Measurements from ENCODE around the gene PAPLN.
A peak's percentile ranks its signal among the peaks of the same experiment; 100 is the strongest.

Gene PAPLN

DNA sequence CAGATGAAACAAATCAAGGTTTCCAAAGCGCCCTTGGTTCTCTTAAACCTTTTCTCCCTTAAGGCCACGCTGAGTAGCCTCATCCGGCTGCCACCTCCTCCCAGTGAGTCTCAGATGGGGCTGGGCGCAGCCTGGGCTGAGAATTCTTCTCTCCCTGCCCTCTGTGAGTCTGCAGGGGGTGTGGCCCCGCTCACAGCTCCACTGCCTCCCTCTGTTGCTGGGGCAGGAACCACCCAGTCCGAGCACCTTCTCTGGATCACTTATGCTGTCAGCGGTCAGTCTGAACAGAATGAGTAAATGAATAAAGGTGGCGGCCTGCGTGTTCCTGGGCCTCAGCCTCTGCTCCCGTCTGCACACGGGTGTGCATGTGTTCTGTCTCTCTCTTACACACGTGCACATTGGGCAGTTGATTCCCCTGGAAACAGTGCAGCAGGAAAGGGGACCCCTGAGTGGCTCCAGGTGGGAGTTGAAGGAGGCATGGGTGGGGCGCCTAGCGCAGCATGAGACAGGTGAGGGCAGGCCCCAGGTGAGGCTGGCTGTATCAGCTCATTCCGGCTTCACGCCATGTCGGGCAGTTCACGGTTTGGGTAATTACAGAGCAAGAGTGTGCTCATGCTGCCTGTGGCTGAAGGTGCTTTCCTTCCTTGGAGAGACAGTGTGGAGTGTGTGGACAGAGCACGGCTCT, 4.3 kb downstream of the PAPLN start:
- DNase-seq, result no peak
- intact Hi-C loops (cut with DNase I), result no loop called here

DNA sequence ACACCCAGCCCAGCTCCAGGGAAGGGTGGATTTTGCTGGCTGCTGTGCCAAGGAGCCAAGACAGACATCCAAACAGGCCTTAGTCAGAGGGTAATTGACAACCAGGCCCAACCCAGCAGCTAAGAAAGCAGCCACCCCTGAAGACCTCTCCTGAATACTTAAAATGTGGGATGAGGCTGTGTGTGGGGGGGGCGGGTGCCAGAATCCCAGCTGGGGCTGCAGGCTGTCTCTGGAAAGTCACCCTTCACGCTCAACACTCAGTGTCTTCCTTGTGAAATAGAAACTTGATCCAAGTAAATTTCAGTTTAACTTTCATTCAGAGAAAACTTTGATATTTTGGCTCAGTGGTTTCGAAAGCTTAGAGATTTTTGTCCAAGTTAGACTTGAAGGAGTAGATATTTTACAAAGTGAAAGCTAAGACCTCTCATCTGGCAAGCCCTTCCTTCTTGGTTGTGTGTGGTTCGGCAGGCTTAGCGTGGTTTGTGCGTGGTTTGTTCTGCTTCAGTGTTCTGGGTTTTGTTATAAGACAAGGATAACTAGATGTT, 5.1 kb downstream of the PAPLN start:
- intact Hi-C loops (cut with DNase I), result no loop called here
- DNase-seq, result peak in 19 of 42 donors; percentile 8 to 69 (median 43)

DNA sequence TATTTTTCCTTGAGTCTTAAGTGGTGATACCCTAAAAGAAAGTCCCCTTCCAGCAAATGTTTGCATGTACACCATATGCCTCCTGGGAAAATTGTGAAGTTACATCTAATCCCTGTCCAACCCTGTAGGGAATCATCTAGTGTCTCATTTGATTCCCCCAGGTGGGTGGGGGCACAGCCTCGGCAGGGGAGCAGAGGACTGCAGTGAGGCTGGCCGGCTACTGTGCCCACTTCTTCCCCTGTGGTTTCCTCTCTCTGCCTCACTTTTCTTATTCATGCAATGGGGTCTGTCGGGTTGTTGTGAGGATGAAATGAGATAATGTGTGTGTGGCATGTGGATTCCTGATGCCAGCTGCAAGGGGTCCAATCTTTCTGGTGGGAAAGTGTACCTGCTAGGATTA, 6.0 kb downstream of the PAPLN start:
- DNase-seq, result no peak
- intact Hi-C loops (cut with DNase I), result no loop called here

GRCh38 chr14:73243748-73244147, 6.4 kb downstream of the PAPLN start:
- intact Hi-C loops (cut with DNase I), result no loop called here
- no peak for DNase-seq

GRCh38 chr14:73244541-73245290, 7.4 kb downstream of the PAPLN start:
- DNase-seq, result no peak
- intact Hi-C loops (cut with DNase I), result no loop called here

DNA sequence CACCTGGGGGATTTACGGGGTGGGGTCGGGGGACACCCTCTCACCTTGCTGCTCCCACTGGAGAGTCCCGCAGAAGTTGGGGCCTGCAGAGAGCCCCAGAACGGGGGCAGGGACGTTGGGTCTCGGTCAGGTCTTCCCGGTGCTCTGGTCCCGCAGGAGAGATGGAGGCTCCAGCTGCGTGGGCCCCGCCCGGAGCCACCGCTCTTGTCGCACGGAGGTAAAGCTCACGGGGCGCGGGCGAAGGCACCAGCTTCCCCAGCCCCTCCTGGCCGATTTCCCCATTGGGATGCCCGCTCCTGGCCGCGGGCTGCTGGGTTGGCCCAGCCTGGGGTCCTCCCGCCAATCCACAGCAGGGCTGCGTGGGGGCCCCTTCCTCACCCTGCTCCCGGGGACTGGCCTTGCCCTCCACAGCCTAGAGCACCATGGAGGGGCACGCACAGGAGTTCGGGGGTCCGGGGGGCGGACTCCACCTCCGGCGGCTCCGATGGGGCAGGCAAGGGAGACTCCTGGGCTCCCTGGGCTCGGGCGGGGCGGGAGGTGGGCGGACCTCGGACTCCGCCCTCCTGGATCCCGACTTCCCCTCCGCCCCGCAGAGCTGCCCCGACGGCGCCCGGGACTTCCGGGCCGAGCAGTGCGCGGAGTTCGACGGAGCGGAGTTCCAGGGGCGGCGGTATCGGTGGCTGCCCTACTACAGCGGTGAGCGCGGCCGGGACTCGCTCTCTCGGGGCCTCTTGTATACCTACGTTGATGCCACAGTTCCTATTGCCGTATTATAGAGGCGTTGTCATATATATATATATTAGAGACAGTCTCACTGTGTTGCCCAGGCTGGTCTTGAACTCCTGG, 8.4 kb downstream of the PAPLN start:
- peak in 3 of 42 donors; percentile 8 to 50 (median 11) for DNase-seq
- intact Hi-C loops (cut with DNase I), result no loop called here

DNA sequence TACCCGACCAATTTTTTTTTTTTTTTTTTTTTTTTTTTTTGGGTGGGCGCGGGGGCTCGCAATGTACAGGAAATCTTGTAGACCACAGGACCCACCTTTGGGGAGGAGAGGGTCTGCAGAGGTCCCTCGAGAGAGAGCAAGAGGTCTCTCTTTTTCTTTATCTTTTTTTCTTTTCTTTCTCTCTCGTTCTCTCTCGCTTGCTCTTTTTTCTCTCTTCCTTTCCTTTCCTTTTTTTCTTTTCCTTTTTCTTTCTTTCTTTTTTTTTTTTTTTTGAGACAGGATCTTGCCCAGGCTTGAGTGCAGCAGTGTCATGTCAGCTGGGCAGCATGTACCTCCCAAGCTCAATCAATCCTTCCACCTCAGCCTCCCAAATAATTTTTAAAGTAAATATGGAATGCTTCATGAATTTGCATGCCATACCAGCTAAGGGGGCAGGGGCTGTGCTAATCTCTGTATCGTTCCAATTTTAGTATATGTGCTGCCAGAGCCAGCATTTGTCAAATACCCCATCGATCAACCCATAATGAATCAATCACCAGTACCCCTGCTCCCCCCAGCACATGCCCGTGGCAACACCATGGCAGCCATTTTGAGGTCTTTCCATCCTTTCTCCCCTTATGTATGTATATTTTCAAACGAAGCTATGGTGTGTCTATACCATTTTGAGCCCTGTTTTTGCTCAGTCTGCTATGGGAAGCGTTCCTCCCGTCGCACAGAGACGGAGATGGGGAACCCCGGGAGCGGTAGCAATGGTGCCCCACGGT, 9.3 kb downstream of the PAPLN start:
- intact Hi-C loops (cut with DNase I), result no loop called here
- no peak for DNase-seq

- no peak for DNase-seq
- intact Hi-C loops (cut with DNase I), result no loop called here
These were observed 11.0 kb downstream of the PAPLN start for GRCh38 chr14:73248108-73248868.

DNA sequence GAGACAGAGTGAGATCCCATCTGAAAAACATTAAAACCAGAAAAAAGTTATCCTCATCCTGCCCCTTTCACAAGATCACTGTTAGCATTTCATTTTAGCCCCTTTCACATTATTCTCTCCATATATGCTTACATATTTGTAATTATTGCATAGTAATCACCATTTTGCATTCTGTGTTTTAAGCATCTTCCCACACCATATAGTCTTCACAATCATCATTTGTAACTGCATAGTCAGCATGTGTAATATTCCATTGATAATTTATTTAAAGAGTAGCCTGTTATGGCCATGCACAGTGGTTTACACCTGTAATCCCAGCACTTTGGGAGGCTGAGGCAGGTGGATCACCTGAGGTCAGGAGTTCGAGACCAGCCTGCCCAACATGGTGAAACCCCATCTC, 11.8 kb downstream of the PAPLN start:
- DNase-seq, result no peak
- intact Hi-C loops (cut with DNase I), result no loop called here

- no peak for DNase-seq
- intact Hi-C loops (cut with DNase I), result no loop called here
These were observed 12.4 kb downstream of the PAPLN start for GRCh38 chr14:73249564-73250316.

GRCh38 chr14:73250317-73250713, 13.0 kb downstream of the PAPLN start:
- DNase-seq, result no peak
- intact Hi-C loops (cut with DNase I), result no loop called here

- intact Hi-C loops (cut with DNase I), result no loop called here
These were observed 13.6 kb downstream of the PAPLN start for GRCh38 chr14:73250781-73251500.

GRCh38 chr14:73251516-73252215, 14.4 kb downstream of the PAPLN start:
- intact Hi-C loops (cut with DNase I), result no loop called here

More at GRCh38 chr14:73250781-73251500, 13.6 kb downstream of the PAPLN start:
- DNase-seq, result no peak

DNA sequence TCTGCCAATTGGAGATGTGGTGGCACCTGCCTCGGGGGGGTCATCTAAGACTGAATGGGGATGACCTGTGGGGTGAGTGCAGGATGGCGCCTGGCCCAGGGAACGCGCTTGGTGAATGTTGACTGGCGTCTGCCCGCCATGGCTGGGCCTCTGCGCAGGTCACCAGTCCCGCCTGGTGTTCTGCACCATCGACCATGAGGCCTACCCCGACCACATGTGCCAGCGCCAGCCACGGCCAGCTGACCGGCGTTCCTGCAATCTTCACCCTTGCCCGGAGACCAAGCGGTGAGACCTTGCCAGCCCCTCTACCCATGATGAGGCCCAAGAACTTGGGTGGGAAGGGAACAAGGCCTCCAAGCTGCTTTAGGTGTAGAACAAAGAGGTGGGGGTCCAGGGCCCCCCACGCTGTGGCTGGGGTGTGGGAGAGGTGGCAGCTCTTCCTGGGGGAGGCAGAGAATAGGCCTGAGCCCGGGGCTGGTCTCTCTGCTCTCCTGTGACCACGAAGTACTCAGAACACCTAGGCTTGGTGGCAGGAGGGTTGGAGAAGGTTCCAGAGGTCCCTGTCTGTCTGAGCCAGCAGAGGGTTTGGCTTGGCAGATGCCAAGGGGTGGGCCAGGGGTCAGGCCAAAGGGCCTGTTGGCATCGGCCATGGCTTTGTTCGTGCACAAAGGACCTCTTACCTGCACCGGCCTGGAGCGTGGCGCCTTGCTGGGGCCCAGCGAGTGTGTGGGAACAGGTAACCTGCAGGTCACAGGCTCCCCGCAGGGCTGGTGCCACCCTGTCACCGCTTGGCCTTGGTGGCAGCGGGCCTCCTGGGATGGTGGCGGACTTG, 15.4 kb downstream of the PAPLN start:
- intact Hi-C loops (cut with DNase I), result no loop called here
- DNase-seq, result no peak

More at GRCh38 chr14:73251516-73252215, 14.4 kb downstream of the PAPLN start:
- no peak for DNase-seq

- intact Hi-C loops (cut with DNase I), result no loop called here
- no peak for DNase-seq
These were observed 16.0 kb downstream of the PAPLN start for GRCh38 chr14:73253323-73253610.

GRCh38 chr14:73253721-73254120, 16.4 kb downstream of the PAPLN start:
- intact Hi-C loops (cut with DNase I), result no loop called here
- no peak for DNase-seq

Measured in head of caudate nucleus (tissue), 42 donors.